ENCODE measurements around the gene BBS12.
"Not testable (repeated sequence)": the region's sequence is repeated elsewhere in the genome, so short reads cannot be mapped to it uniquely, and the experiment has no call there.

The BBS12 gene

GRCh38 chr4:122765692-122766352 is 33.3 kb downstream of the BBS12 start:
- DNase-seq (ENCODE audit: low spot score): no peak

GRCh38 chr4:122766353-122766705 is 33.8 kb downstream of the BBS12 start:
- no peak for DNase-seq (ENCODE audit: low spot score)

GRCh38 chr4:122766950-122767349 is 34.4 kb downstream of the BBS12 start:
- no peak for DNase-seq (ENCODE audit: low spot score)

GRCh38 chr4:122771724-122772123 is 39.2 kb downstream of the BBS12 start:
- no peak for DNase-seq (ENCODE audit: low spot score)

GRCh38 chr4:122772311-122772710 is 39.8 kb downstream of the BBS12 start:
- no peak for DNase-seq (ENCODE audit: low spot score)

- DNase-seq (ENCODE audit: low spot score): no peak
Measured at GRCh38 chr4:122772986-122773385, 40.5 kb downstream of the BBS12 start.

GRCh38 chr4:122775039-122775438 is 42.5 kb downstream of the BBS12 start:
- DNase-seq (ENCODE audit: low spot score): no peak

- DNase-seq (ENCODE audit: low spot score): no peak
Measured at GRCh38 chr4:122775987-122776836, 43.7 kb downstream of the BBS12 start.

- DNase-seq (ENCODE audit: low spot score): no peak
Measured at GRCh38 chr4:122776916-122777315, 44.4 kb downstream of the BBS12 start.

GRCh38 chr4:122777846-122778673 is 45.6 kb downstream of the BBS12 start:
- no peak for DNase-seq (ENCODE audit: low spot score)

GRCh38 chr4:122781486-122781885 is 49.0 kb downstream of the BBS12 start:
- DNase-seq (ENCODE audit: low spot score): no peak

GRCh38 chr4:122783301-122784215 is 51.1 kb downstream of the BBS12 start:
- peak; percentile 51 for DNase-seq (ENCODE audit: low spot score)

GRCh38 chr4:122784261-122784660 is 51.8 kb downstream of the BBS12 start:
- no peak for DNase-seq (ENCODE audit: low spot score)

- no peak for DNase-seq (ENCODE audit: low spot score)
Measured at GRCh38 chr4:122785099-122785498, 52.6 kb downstream of the BBS12 start.

GRCh38 chr4:122786296-122786695 is 53.8 kb downstream of the BBS12 start:
- DNase-seq (ENCODE audit: low spot score): peak; percentile 25

- DNase-seq (ENCODE audit: low spot score): not testable (repeated sequence)
Measured at GRCh38 chr4:122786920-122787319, 54.4 kb downstream of the BBS12 start.

- no peak for DNase-seq (ENCODE audit: low spot score)
Measured at GRCh38 chr4:122787940-122788339, 55.4 kb downstream of the BBS12 start.

- DNase-seq (ENCODE audit: low spot score): no peak
Measured at GRCh38 chr4:122788935-122789334, 56.4 kb downstream of the BBS12 start.

GRCh38 chr4:122793811-122794210 is 61.3 kb downstream of the BBS12 start:
- DNase-seq (ENCODE audit: low spot score): no peak
